ENCODE measurements around the gene GOLGA6L25.
"Not testable (repeated sequence)": the region's sequence is repeated elsewhere in the genome, so short reads cannot be mapped to it uniquely, and the experiment has no call there.

DNA sequence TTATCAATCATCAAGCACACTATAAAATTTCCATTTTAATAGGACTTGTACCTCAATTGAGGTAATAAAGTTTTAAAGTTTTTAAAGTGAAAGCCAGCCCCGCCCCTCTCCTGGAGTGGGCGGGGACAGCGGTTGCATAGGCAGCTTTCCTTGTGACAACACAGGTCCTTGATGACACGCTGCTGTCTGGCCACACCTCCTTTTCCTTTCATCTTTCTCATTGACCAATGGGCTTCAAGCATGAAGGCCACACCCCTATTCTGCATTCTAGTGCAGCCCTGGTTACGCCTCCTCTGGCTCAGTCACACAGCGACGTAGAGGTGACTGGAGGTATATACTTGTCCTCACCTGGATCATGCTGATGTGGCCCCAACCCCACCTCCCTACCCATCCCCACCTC lies at the start of gene GOLGA6L25:
- TF ChIP-seq, protein P1, sequence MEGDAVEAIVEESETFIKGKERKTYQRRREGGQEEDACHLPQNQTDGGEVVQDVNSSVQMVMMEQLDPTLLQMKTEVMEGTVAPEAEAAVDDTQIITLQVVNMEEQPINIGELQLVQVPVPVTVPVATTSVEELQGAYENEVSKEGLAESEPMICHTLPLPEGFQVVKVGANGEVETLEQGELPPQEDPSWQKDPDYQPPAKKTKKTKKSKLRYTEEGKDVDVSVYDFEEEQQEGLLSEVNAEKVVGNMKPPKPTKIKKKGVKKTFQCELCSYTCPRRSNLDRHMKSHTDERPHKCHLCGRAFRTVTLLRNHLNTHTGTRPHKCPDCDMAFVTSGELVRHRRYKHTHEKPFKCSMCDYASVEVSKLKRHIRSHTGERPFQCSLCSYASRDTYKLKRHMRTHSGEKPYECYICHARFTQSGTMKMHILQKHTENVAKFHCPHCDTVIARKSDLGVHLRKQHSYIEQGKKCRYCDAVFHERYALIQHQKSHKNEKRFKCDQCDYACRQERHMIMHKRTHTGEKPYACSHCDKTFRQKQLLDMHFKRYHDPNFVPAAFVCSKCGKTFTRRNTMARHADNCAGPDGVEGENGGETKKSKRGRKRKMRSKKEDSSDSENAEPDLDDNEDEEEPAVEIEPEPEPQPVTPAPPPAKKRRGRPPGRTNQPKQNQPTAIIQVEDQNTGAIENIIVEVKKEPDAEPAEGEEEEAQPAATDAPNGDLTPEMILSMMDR (IDR thresholded peaks at IDR 0.05) = not testable (repeated sequence)
- not testable (repeated sequence) for TF ChIP-seq POLR2A, POLR2AphosphoS5 (IDR thresholded peaks at IDR 0.05)
